ENCODE data around the gene ZNF385B. TPM values are rescaled to one million over a fixed set of nuclear protein-coding genes. Genes with fewer than 3 reads are reported as not detected.

Gene ZNF385B
- total RNA-seq, 1 experiment from 2014 or later: 9.3 TPM

DNA sequence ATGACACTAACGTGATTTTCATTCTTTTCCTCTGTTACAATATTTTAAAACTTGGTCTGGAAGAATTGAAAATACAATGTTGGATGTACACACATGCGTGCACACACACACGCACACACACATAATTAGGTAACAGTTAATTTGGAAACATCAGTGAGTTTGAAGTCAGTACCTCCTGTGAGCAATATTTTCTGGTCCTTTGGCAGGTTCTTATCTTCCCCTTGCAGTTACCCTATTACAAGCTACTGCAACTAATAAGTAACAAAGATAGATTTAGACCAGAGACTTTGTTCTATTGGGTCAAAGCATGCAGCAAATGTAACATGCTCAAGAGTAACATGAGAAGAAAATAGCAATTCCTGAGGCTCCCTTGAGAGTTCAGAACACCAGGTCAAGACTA is 73.3 kb downstream of the ZNF385B start (continued):
- TF ChIP-seq CBX3 (IDR thresholded peaks at IDR 0.05; ENCODE audit: low read depth) (no peak), JUND (IDR thresholded peaks at IDR 0.05) (no peak), FOSL1 (IDR thresholded peaks at IDR 0.05; ENCODE audit: low read depth) (no peak), EGR1 (IDR thresholded peaks at IDR 0.05; ENCODE audit: low read depth) (no peak), CTCF (IDR thresholded peaks at IDR 0.05 in 2 of 3, conservative IDR thresholded peaks at IDR 0.05 in 1 of 3; ENCODE audit: borderline replicate concordance in 1 of 3, insufficient read depth in 1 of 3, low read depth in 2 of 3, low read length in 2 of 3) (no peak)
- TF ChIP-seq, protein P1, sequence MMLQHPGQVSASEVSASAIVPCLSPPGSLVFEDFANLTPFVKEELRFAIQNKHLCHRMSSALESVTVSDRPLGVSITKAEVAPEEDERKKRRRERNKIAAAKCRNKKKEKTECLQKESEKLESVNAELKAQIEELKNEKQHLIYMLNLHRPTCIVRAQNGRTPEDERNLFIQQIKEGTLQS (IDR thresholded peaks at IDR 0.05): no peak

GRCh38 chr2:179787601-179788000 is 73.8 kb downstream of the ZNF385B start:
- Histone ChIP-seq H3K27me3 (ENCODE audit: insufficient read depth, low read length) (no peaks in the 10 kb centered on the region), H3K9ac (ENCODE audit: low read length) (no peak overlapping the region), H3K9me3 (ENCODE audit: control insufficient read depth in 1 of 2, insufficient read depth in 1 of 2, low read depth in 1 of 2, low read length in 2 of 2) (no peaks in the 10 kb centered on the region), H3K4me2 (ENCODE audit: low read length) (no peak overlapping the region), H3K9me2 (ENCODE audit: insufficient read depth) (no peaks in the 10 kb centered on the region), H4K20me1 (ENCODE audit: insufficient read depth) (no peaks in the 10 kb centered on the region), H3K4me1 (ENCODE audit: control insufficient read depth in 1 of 2, insufficient read depth in 2 of 2, low read length in 2 of 2) (no peaks in the 10 kb centered on the region), H2AFZ (ENCODE audit: low read depth, low read length, poor library complexity, severe bottlenecking) (no peak overlapping the region), H3K79me2 (ENCODE audit: insufficient read depth, low read length) (no peaks in the 10 kb centered on the region), H3K27ac (ENCODE audit: low read depth, low read length) (no peak overlapping the region), H3K4me3 (replicated peaks in 1 of 2; ENCODE audit: low read depth in 1 of 2, low read length in 2 of 2) (no peak overlapping the region), H3K36me3 (ENCODE audit: control insufficient read depth in 1 of 2, insufficient read depth in 2 of 2, low read length in 2 of 2) (no peaks in the 10 kb centered on the region)
- ChIA-PET RAD21 (ENCODE audit: low non-redundant PET in 1 of 2, low total read pairs in 2 of 2, uncharacterized antibody in 2 of 2, unreplicated experiment in 2 of 2) (no interaction called here), CTCF (no interaction called here), POLR2A (no interaction called here)
- ATAC-seq: no peak
- intact Hi-C loops (cut with micrococcal nuclease): no loop called here
- no TSS peak for BruUV-seq (replicated peaks)
- no peak for DNase-seq (ENCODE audit: low read depth, low spot score)
- TF ChIP-seq CBX3 (IDR thresholded peaks at IDR 0.05; ENCODE audit: low read depth) (no peak), POLR2AphosphoS5 (IDR thresholded peaks at IDR 0.05; ENCODE audit: low read depth, low read length) (no peak), FOSL1 (IDR thresholded peaks at IDR 0.05; ENCODE audit: low read depth) (no peak), TCF7L2 (IDR thresholded peaks at IDR 0.05; ENCODE audit: borderline replicate concordance, extremely low read depth, insufficient read depth, insufficient read length) (no peak), ZNF274 (IDR thresholded peaks at IDR 0.05; ENCODE audit: low read depth, low read length) (no peak), ZBTB33 (IDR thresholded peaks at IDR 0.05; ENCODE audit: extremely low read depth, insufficient replicate concordance, low read length) (no peak), CTCF (IDR thresholded peaks at IDR 0.05 in 2 of 3, conservative IDR thresholded peaks at IDR 0.05 in 1 of 3; ENCODE audit: borderline replicate concordance in 1 of 3, insufficient read depth in 1 of 3, low read depth in 2 of 3, low read length in 2 of 3) (no peak), CEBPB (IDR thresholded peaks at IDR 0.05; ENCODE audit: low read depth) (no peak), MAX (IDR thresholded peaks at IDR 0.05) (no peak), EGR1 (IDR thresholded peaks at IDR 0.05; ENCODE audit: low read depth) (no peak), SRF (IDR thresholded peaks at IDR 0.05; ENCODE audit: low read depth) (no peak), SP1 (IDR thresholded peaks at IDR 0.05; ENCODE audit: low read depth) (no peak), POLR2A (IDR thresholded peaks at IDR 0.05; ENCODE audit: borderline replicate concordance, extremely low read depth, insufficient read depth, insufficient read length) (no peak), JUND (IDR thresholded peaks at IDR 0.05) (no peak)

All from HCT116 (cell line).